SK-N-SH (cell line): ENCODE results near the gene ZBED4.

Experiments used
- CTCF ChIP-seq: fragments of 200-600 bp; sonication (generic); IDR thresholded peaks from 2 replicates; pipeline ENCODE4 v1.6.1; 2017; ENCODE audit warnings: antibody characterized with exemption, mild to moderate bottlenecking, moderate library complexity
- JUND ChIP-seq: IDR thresholded peaks from 2 replicates; pipeline ENCODE4 v1.4.0; 2012
- MAX ChIP-seq: IDR thresholded peaks from 2 replicates; pipeline ENCODE4 v1.4.0; 2012; ENCODE audit warnings: low read depth

- TF ChIP-seq CTCF = no peak
- no peak for TF ChIP-seq JUND
- TF ChIP-seq MAX = no peak
These were observed 39.4 kb upstream of the ZBED4 start for GRCh38 chr22:49814164-49814686.
